Spleen (tissue), 11 donors: ENCODE data around the gene ZNF385B. TPM values are rescaled to one million over a fixed set of nuclear protein-coding genes. Genes with fewer than 3 reads are reported as not detected.

Experiments used
- DNase-seq: peaks from one replicate; pipeline ENCODE4 v3.0.0-alpha.2; 2020
- H3K27ac ChIP-seq, 8 donors: fragments of 200-600 bp; sonication (generic) in 7 of 8; 1 replicate in 4 of 8; 2 replicates in 4 of 8; pipeline versions ENCODE4 v1.5.0 to v1.8.0; 2016 to 2021; ENCODE audit warnings: inconsistent platforms in 4 of 8, mild to moderate bottlenecking in 4 of 8, moderate library complexity in 1 of 8
- H3K27me3 ChIP-seq, 7 donors: fragments of 200-600 bp; sonication (generic) in 6 of 7; replicated peaks in 1 of 7; 1 replicate in 4 of 7; 2 replicates in 3 of 7; pipeline versions ENCODE4 v1.5.0 to v1.8.0; 2016 to 2021; ENCODE audit warnings: inconsistent platforms in 3 of 7, mild to moderate bottlenecking in 1 of 7
- H3K36me3 ChIP-seq, 6 donors: fragments of 200-600 bp; sonication (generic) in 5 of 6; 1 replicate in 4 of 6; 2 replicates in 2 of 6; pipeline versions ENCODE4 v1.5.0 to v1.8.0; 2016 to 2021; ENCODE audit warnings: inconsistent platforms in 2 of 6
- H3K4me1 ChIP-seq, 6 donors: fragments of 200-600 bp; sonication (generic) in 5 of 6; 1 replicate in 3 of 6; 2 replicates in 3 of 6; pipeline versions ENCODE4 v1.5.0 to v1.8.0; 2016 to 2021; ENCODE audit warnings: inconsistent platforms in 3 of 6
- H3K4me3 ChIP-seq, 8 donors: fragments of 200-600 bp; sonication (generic) in 7 of 8; 1 replicate in 4 of 8; 2 replicates in 4 of 8; pipeline versions ENCODE4 v1.5.0 to v1.8.0; 2016 to 2021; ENCODE audit warnings: inconsistent platforms in 4 of 8, mild to moderate bottlenecking in 4 of 8, moderate library complexity in 2 of 8
- H3K9me3 ChIP-seq, 8 donors: fragments of 200-600 bp; sonication (generic) in 7 of 8; 1 replicate in 4 of 8; 2 replicates in 4 of 8; pipeline versions ENCODE4 v1.5.0 to v1.8.0; 2016 to 2021; ENCODE audit warnings: inconsistent platforms in 4 of 8
- POLR2A ChIP-seq, 3 donors: fragments of 450-650 bp; IDR thresholded peaks; one replicate each; pipeline ENCODE4 v1.5.1; 2017; ENCODE audit warnings: antibody characterized with exemption in 3 of 3, mild to moderate bottlenecking in 1 of 3
- POLR2AphosphoS5 ChIP-seq, 3 donors: sonication (generic); formaldehyde crosslinking; IDR thresholded peaks; one replicate each; pipeline ENCODE4 v1.5.1; 2017; ENCODE audit warnings: antibody characterized with exemption in 3 of 3
- WGBS, 5 donors: extraction: QIAGEN DNeasy Blood & Tissue Kit in 3 of 5; methylation state at CpG; one replicate each; pipeline versions ENCODE4 v1.1.5 to v1.1.7; 2013 to 2018; 5-methylcytosine and 5-hydroxymethylcytosine counted together
- intact Hi-C: fragments of 100-400 bp; cut with DNase I; formaldehyde crosslinking; loops from one replicate; pipeline ENCODE4 v1.15.0; 2023; ENCODE audit warnings: low total_unique reads
- polyA plus RNA-seq, 3 donors: library from polyadenylated mRNA; stranded (reverse); fragments of 200-250 nt; gene quantifications; one replicate each; pipeline ENCODE4 v1.2.1, GENCODE V29; 2013
- total RNA-seq, 7 donors: library from RNA; depleted of rRNA in 3 of 7; stranded (reverse); fragments of >200 nt in 3 of 7; fragmentation: NEBNext Ultra II Directional in 4 of 7; extraction: Animal tissue kit (Norgen Biotek cat#: 25700) in 4 of 7; gene quantifications; one replicate each; pipeline versions ENCODE4 v1.1.0 to v1.2.1, GENCODE V29; 2016 to 2021
- TF ChIP-seq, protein P1 (sequence below), 11 experiments: fragments of 200-600 bp in 7 of 11; fragments of 450-650 bp in 4 of 11; sonication (generic) in 4 of 11; IDR thresholded peaks in 8 of 11; conservative IDR thresholded peaks in 3 of 11; 1 replicate in 7 of 11; 2 replicates in 4 of 11; pipeline versions ENCODE4 v1.4.0 to v1.8.0; 2016 to 2021; ENCODE audit warnings: antibody characterized with exemption in 11 of 11, inconsistent platforms in 4 of 11, mild to moderate bottlenecking in 1 of 11
- donor health status: healthy with polysubstance abuse.
- donor health status: DM: no; HTN: no; CAD: no; lungs with moderate emphysema.
- donor health status: DM: no; HTN: no; CAD: no.
- donor health status: Bipolar disorder and iron deficiency.
- donor health status: healthy.
- donor health status: DM: no; HTN: no; CAD: no.
- donor health status: DM: yes; HTN: yes; CAD: no.

The ZNF385B gene
- total and polyA plus RNA-seq, 10 donors: 0.03 to 4.3 (median 0.37) TPM; not detected in 3

DNA sequence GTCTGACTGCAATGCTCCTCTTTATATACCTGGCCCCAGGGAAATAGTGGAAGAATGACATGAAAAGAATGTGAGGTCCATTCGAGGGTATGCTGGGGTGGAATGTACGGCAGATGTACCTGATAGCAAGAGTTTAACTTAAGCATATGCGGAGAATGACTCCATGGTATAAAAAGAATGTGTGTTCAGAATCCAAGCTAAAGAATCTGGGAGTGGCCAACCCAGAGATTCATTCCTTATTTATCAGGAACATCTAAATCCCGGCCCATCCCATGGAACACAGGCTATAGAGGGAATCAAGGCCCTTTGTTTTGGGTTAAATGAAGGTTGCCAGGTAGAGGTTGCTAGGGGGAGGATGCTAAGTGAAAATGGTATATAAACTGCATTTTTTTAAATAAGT lies 150.0 kb downstream of the ZNF385B start:
- TF ChIP-seq, protein P1, sequence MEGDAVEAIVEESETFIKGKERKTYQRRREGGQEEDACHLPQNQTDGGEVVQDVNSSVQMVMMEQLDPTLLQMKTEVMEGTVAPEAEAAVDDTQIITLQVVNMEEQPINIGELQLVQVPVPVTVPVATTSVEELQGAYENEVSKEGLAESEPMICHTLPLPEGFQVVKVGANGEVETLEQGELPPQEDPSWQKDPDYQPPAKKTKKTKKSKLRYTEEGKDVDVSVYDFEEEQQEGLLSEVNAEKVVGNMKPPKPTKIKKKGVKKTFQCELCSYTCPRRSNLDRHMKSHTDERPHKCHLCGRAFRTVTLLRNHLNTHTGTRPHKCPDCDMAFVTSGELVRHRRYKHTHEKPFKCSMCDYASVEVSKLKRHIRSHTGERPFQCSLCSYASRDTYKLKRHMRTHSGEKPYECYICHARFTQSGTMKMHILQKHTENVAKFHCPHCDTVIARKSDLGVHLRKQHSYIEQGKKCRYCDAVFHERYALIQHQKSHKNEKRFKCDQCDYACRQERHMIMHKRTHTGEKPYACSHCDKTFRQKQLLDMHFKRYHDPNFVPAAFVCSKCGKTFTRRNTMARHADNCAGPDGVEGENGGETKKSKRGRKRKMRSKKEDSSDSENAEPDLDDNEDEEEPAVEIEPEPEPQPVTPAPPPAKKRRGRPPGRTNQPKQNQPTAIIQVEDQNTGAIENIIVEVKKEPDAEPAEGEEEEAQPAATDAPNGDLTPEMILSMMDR (IDR thresholded peaks at IDR 0.05 in 8 of 11, conservative IDR thresholded peaks at IDR 0.05 in 3 of 11): no peak
- TF ChIP-seq POLR2AphosphoS5 (IDR thresholded peaks at IDR 0.05): no peak
- TF ChIP-seq POLR2A (IDR thresholded peaks at IDR 0.05): no peak
- no peak for DNase-seq
- intact Hi-C loops: no loop called here
- Histone ChIP-seq H3K4me3 (no peak overlapping the region), H3K27me3 (no peaks in the 10 kb centered on the region), H3K9me3 (no peaks in the 10 kb centered on the region), H3K36me3 (no peaks in the 10 kb centered on the region), H3K27ac (no peak overlapping the region), H3K4me1 (no peaks in the 10 kb centered on the region)
- 81 to 92% (median 84%) methylated on average over 4 of the region's 4 CpGs for WGBS, 5 donors

DNA sequence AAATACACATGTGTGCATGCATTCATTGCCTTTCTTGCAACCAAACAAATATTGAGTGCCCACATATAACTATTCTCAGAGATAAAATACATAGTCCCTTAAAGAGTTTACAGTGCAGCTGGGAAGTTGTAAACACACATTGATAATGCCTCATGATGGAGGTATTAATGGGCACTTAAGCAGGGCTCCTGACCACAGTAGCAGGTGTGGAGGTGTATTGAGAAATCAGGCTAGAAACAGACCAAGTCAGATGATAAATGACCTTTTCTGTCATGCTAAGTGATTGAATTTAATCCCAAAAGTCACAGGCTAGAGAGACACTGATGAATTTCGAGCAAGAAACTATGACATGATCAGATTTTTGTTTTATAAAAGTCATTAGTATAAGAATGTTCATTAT lies 157.7 kb downstream of the ZNF385B start:
- DNase-seq: no peak
- Histone ChIP-seq H3K4me3 (no peak overlapping the region), H3K4me1 (no peaks in the 10 kb centered on the region), H3K9me3 (no peaks in the 10 kb centered on the region), H3K27me3 (no peaks in the 10 kb centered on the region), H3K36me3 (no peaks in the 10 kb centered on the region), H3K27ac (no peak overlapping the region)
- WGBS, 5 donors: 44 to 54% (median 53%) methylated on average over 1 of the region's 1 CpG
- intact Hi-C loops: no loop called here
- TF ChIP-seq, protein P1 (IDR thresholded peaks at IDR 0.05 in 8 of 11, conservative IDR thresholded peaks at IDR 0.05 in 3 of 11): no peak
- TF ChIP-seq POLR2A (IDR thresholded peaks at IDR 0.05): no peak
- TF ChIP-seq POLR2AphosphoS5 (IDR thresholded peaks at IDR 0.05): no peak

DNA sequence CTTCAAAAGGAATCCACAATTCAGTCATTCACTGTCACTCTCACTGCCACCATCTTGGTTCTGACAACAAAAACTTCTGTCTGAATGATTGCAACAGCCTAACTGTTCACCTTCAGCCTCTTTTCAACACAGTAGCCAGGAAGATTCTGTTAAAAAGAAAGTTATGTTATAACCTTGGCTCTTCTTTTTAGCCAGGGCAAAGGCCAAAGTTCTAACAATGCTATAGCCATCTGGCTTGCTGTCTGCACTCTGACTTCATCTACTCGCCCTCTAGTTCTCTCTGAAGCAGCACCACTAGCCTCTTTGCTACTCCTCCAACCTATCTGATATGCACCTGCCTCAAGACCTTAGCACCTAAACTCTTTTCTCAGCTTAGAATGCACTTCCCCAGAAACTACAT lies 158.5 kb downstream of the ZNF385B start:
- Histone ChIP-seq H3K9me3 (no peaks in the 10 kb centered on the region), H3K4me1 (no peaks in the 10 kb centered on the region), H3K36me3 (no peaks in the 10 kb centered on the region), H3K4me3 (no peak overlapping the region), H3K27me3 (no peaks in the 10 kb centered on the region), H3K27ac (no peak overlapping the region)
- DNase-seq: no peak
- TF ChIP-seq POLR2AphosphoS5 (IDR thresholded peaks at IDR 0.05) (no peak), POLR2A (IDR thresholded peaks at IDR 0.05) (no peak)
- TF ChIP-seq, protein P1 (IDR thresholded peaks at IDR 0.05 in 8 of 11, conservative IDR thresholded peaks at IDR 0.05 in 3 of 11): no peak
- 57 to 76% (median 72%) methylated on average over 1 of the region's 1 CpG for WGBS, 5 donors
- intact Hi-C loops: no loop called here

DNA sequence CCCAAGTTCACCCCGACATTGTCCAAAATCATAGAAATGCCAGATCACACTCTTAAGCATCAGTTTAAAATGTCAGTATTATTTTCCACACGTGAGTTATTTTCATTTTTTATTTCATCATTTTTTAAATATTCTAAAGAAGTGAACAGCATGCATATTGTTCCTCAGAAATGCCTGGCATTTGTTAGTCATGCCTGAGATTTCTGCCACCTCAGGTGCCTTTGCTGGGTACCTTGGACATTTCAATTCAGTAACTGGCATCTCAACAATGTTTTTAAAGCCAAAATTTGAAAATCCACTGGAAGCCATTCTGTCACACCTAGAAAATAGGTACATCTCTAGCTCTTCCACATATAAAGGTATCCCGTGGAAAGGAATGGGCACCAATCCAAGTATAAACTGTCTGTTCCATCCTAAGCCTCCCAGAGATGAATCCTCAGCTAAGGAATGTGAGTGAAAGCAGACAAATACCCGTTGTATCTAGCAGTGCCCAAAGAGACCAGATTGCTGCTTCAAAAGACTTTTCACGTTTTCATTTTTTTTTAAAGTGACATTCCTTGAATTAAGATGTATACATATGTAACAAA lies 159.8 kb downstream of the ZNF385B start:
- no peak overlapping the region for H3K4me3 ChIP-seq
- TF ChIP-seq POLR2A (IDR thresholded peaks at IDR 0.05) (no peak), POLR2AphosphoS5 (IDR thresholded peaks at IDR 0.05) (no peak)
- H3K36me3 ChIP-seq: no peaks in the 10 kb centered on the region
- no peak for DNase-seq
- H3K9me3 ChIP-seq: no peaks in the 10 kb centered on the region
- no peaks in the 10 kb centered on the region for H3K4me1 ChIP-seq
- intact Hi-C loops: no loop called here
- no peaks in the 10 kb centered on the region for H3K27me3 ChIP-seq
- no peak overlapping the region for H3K27ac ChIP-seq
- WGBS, 5 donors: 67 to 83% (median 71%) methylated on average over 5 of the region's 5 CpGs
